PC-3 (cell line): ENCODE results near the gene SUPT6H. TPM values are rescaled to one million over a fixed set of nuclear protein-coding genes. Genes with fewer than 3 reads are reported as not detected.

ENCODE experiments used
- ATAC-seq: fragments of 200-7000 bp; cut with Tn5 transposase; 2 replicates; pipeline ENCODE4 v1.9.1; 2020; ENCODE audit warnings: mild to moderate bottlenecking, moderate library complexity
- BruUV-seq: library from RNA; stranded (reverse); fragments of 400-500 nt; replicated peaks from 2 replicates; lab custom pipeline; 2021; lab: Mats Ljungman, UMichigan
- CTCF ChIA-PET: fragments of 300-600 bp; sonication (Branson Sonifier 250); formaldehyde crosslinking; loops from one replicate; lab custom pipeline; 2022; ENCODE audit warnings: antibody characterized with exemption; lab: Charles Lee
- POLR2A ChIA-PET: fragments of 300-600 bp; sonication (Branson Sonifier 250); formaldehyde crosslinking; loops from one replicate; lab custom pipeline; 2022; ENCODE audit warnings: antibody characterized with exemption; ENCODE audit not compliant: unreplicated experiment; lab: Charles Lee
- DNase-seq: peaks from one replicate; pipeline ENCODE4 v3.0.0-alpha.2; 2015
- H2AFZ ChIP-seq: fragments of 300-600 bp; sonication (generic); 2 replicates; pipeline ENCODE4 v1.6.0; 2016; ENCODE audit warnings: antibody characterized with exemption, low read length
- H3F3A ChIP-seq: fragments of 300-600 bp; sonication (generic); one replicate; pipeline ENCODE4 v1.6.0; 2017; ENCODE audit warnings: antibody characterized with exemption, low read length, control low read depth, mild to moderate bottlenecking; ENCODE audit not compliant: unreplicated experiment
- H3K27ac ChIP-seq: fragments of 300-600 bp; sonication (generic); 2 replicates; pipeline ENCODE4 v1.5.1; 2016; ENCODE audit warnings: mild to moderate bottlenecking, low read length
- H3K27me3 ChIP-seq: fragments of 300-600 bp; sonication (generic); 2 replicates; pipeline ENCODE4 v1.6.1; 2016; ENCODE audit warnings: low read length, mixed read lengths
- H3K36me3 ChIP-seq: fragments of 300-600 bp; sonication (generic); 2 replicates; pipeline ENCODE4 v1.6.1; 2016; ENCODE audit warnings: low read depth, mixed run types, low read length, mixed read lengths
- H3K4me1 ChIP-seq: fragments of 300-600 bp; sonication (generic); 2 replicates; pipeline ENCODE4 v1.5.1; 2016; ENCODE audit warnings: low read length; ENCODE audit not compliant: insufficient read depth
- H3K4me2 ChIP-seq: fragments of 300-600 bp; sonication (generic); 2 replicates; pipeline ENCODE4 v1.6.0; 2016; ENCODE audit warnings: low read length
- H3K4me3 ChIP-seq: fragments of 300-600 bp; sonication (generic); 2 replicates; pipeline ENCODE4 v1.5.1; 2016; ENCODE audit warnings: mild to moderate bottlenecking, low read length, mixed read lengths
- H3K79me2 ChIP-seq: fragments of 300-600 bp; sonication (generic); 2 replicates; pipeline ENCODE4 v1.6.1; 2017; ENCODE audit warnings: low read length, mixed read lengths
- H3K9ac ChIP-seq: fragments of 300-600 bp; sonication (generic); 2 replicates; pipeline ENCODE4 v1.6.0; 2016; ENCODE audit warnings: mild to moderate bottlenecking, low read length
- H3K9me2 ChIP-seq: fragments of 300-600 bp; sonication (generic); replicated peaks from 2 replicates; pipeline ENCODE4 v1.6.1; 2016; ENCODE audit warnings: mixed run types, low read length, mixed read lengths
- H3K9me3 ChIP-seq: fragments of 300-600 bp; sonication (generic); 2 replicates; pipeline ENCODE4 v1.6.1; 2016; ENCODE audit warnings: low read length, mixed read lengths
- H4K20me1 ChIP-seq: fragments of 300-600 bp; sonication (generic); 2 replicates; pipeline ENCODE4 v1.6.1; 2016; ENCODE audit warnings: low read length, mixed read lengths
- EZH2 ChIP-seq: fragments of 300-600 bp; sonication (generic); IDR thresholded peaks from one replicate; pipeline ENCODE4 v1.6.1; 2017; ENCODE audit warnings: antibody characterized with exemption, mild to moderate bottlenecking, low read length; ENCODE audit not compliant: unreplicated experiment
- EZH2phosphoT487 ChIP-seq: fragments of 300-600 bp; sonication (generic); IDR thresholded peaks from 2 replicates; pipeline ENCODE4 v1.6.1; 2018; ENCODE audit warnings: mild to moderate bottlenecking, antibody characterized with exemption, low read length, borderline replicate concordance
- intact Hi-C: fragments of 100-400 bp; cut with micrococcal nuclease; formaldehyde crosslinking; loops from 2 replicates; pipeline ENCODE4 v1.9.0; 2023
- total RNA-seq: library from RNA; depleted of rRNA; stranded (reverse); fragments of >200 nt; gene quantifications from 2 replicates; pipeline ENCODE4 v1.2.3, GENCODE V29; 2014
- TF ChIP-seq, protein P1 (sequence below): fragments of 300-600 bp; sonication (generic); conservative IDR thresholded peaks from 2 replicates; pipeline ENCODE4 v1.5.1; 2017; ENCODE audit warnings: antibody characterized with exemption, low read depth, mild to moderate bottlenecking, low read length

The SUPT6H gene
- total RNA-seq, 1 experiment from 2014 or later: 32.2 TPM

DNA sequence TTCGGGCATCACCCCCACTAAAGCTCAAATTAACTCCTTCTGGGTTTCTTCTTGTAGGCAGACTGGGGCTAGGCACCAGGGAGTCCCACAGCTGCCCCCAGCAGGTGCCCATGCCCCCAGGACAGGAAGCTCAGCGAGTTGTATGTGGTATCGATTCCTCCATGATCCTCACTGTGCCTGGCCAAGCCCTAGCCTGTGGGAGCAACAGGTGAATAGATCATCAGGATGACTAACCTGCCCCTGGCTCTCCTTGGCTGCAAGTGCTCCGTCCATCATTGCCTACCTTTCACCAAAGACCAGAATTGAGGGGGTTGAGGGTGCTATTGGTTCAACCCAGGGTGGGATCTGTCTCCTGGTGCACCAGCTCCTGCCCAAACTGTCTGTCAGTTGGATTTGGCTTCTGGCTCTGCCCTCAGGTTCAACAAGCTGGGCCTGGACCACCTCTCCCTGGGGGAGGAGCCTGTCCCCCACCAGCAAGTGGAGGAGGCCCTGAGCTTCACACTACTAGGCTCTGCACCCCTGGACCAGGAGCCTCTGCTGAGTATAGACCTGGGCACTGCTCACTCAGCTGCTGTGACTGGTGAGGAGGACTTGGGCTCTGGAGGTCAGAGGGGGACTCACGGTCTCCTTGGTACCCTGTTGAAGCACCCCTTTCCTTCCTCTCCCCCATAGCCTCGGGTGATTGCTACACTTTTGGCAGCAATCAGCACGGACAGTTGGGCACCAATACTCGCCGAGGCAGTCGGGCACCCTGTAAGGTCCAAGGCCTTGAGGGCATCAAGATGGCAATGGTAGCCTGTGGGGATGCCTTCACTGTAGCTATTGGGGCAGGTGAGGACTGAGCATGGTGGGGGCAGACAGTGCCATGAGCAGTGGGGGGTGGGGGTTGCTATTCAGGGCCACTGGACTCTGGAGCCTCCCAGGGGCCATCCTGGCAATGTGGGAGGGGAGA is 78.7 kb downstream of the SUPT6H start:
- intact Hi-C loops: no loop called here
- Histone ChIP-seq H3K79me2 (peaks cover 16% of the 10 kb centered on the region), H3K9me2 (no peaks in the 10 kb centered on the region), H3K4me3 (no peak overlapping the region), H3K27me3 (no peaks in the 10 kb centered on the region), H3K9me3 (no peaks in the 10 kb centered on the region), H3K27ac (no peak overlapping the region), H3K9ac (no peak overlapping the region), H3K4me1 (peaks cover 6% of the 10 kb centered on the region), H2AFZ (no peak overlapping the region), H3K4me2 (no peak overlapping the region), H3K36me3 (no peaks in the 10 kb centered on the region), H3F3A (no peaks in the 10 kb centered on the region), H4K20me1 (peaks cover 7% of the 10 kb centered on the region; the same call in 1 of the 2 replicates)
- ChIA-PET POLR2A (no interaction called here), CTCF (interaction anchor here (0.5 kb wide), 1 partner anchor 37 kb away, joined by 5 read pairs; no protein-coding TSS in a partner anchor)
- ATAC-seq (no peak), DNase-seq (no peak)
- TF ChIP-seq, protein P1, sequence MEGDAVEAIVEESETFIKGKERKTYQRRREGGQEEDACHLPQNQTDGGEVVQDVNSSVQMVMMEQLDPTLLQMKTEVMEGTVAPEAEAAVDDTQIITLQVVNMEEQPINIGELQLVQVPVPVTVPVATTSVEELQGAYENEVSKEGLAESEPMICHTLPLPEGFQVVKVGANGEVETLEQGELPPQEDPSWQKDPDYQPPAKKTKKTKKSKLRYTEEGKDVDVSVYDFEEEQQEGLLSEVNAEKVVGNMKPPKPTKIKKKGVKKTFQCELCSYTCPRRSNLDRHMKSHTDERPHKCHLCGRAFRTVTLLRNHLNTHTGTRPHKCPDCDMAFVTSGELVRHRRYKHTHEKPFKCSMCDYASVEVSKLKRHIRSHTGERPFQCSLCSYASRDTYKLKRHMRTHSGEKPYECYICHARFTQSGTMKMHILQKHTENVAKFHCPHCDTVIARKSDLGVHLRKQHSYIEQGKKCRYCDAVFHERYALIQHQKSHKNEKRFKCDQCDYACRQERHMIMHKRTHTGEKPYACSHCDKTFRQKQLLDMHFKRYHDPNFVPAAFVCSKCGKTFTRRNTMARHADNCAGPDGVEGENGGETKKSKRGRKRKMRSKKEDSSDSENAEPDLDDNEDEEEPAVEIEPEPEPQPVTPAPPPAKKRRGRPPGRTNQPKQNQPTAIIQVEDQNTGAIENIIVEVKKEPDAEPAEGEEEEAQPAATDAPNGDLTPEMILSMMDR: no peak
- TF ChIP-seq EZH2phosphoT487 (no peak), EZH2 (no peak)
- BruUV-seq: no TSS peak

DNA sequence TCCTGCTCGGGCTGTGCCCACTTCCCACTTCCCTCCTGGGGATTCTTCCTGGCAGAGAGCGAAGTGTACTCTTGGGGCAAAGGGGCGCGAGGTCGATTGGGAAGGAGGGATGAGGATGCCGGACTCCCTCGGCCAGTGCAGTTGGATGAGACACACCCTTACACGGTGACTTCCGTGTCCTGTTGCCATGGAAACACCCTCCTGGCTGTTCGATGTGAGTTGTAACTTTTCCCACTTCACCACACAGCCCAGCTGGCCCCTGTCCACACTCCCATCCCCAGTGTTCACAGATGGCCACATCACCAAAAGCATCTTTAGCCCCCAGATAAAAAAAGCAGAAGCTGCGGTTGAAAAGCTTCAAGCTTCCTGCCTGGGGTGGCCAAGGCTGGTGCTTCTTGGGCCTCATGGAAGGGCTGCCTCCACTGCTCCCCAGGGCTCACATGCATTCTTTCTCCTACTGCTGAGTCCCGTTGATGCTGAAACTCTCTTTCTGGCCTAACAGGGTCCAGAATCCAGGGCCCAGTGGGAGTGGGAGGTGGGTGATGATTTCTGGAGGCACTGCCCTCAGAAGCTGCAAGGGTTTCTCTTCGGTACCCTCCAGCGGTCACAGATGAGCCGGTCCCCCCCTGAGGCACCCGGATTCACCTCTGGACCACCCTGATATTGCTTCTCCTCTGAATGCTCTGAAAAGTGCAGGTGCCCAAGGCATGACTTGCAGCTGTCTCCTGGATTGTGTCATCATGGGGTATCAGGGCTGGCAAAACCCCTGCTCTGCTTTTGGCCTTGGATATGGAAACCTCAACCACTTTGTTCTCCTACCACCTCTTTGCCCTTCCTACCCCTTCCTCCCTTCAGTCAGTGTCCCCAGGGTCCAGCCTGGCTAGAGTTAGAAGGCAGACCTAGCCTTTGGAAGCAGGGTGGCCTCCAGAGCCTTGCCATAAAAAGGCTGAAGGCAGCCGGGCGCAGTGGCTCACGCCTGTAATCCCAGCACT is 79.6 kb downstream of the SUPT6H start:
- intact Hi-C loops: no loop called here
- BruUV-seq: no TSS peak
- Histone ChIP-seq H3K9me3 (no peaks in the 10 kb centered on the region), H3K9me2 (no peaks in the 10 kb centered on the region), H3F3A (no peaks in the 10 kb centered on the region), H4K20me1 (peaks cover 13% of the 10 kb centered on the region; the same call in 1 of the 2 replicates), H3K79me2 (peaks cover 25% of the 10 kb centered on the region), H3K4me1 (peaks cover 16% of the 10 kb centered on the region), H2AFZ (no peak overlapping the region), H3K4me2 (no peak overlapping the region), H3K9ac (no peak overlapping the region), H3K36me3 (no peaks in the 10 kb centered on the region), H3K27me3 (no peaks in the 10 kb centered on the region), H3K4me3 (no peak overlapping the region), H3K27ac (no peak overlapping the region)
- POLR2A ChIA-PET: no interaction called here
- ATAC-seq: no peak
- TF ChIP-seq, protein P1: no peak
- TF ChIP-seq EZH2phosphoT487 (no peak), EZH2 (no peak)
- CTCF ChIA-PET: no interaction called here
- DNase-seq: no peak
